ENCODE measurements around the gene OR2T3. TPM values are rescaled to one million over a fixed set of nuclear protein-coding genes. Genes with fewer than 3 reads are reported as not detected.
"Not testable (repeated sequence)": the region's sequence is repeated elsewhere in the genome, so short reads cannot be mapped to it uniquely, and the experiment has no call there.

OR2T3 gene, protein sequence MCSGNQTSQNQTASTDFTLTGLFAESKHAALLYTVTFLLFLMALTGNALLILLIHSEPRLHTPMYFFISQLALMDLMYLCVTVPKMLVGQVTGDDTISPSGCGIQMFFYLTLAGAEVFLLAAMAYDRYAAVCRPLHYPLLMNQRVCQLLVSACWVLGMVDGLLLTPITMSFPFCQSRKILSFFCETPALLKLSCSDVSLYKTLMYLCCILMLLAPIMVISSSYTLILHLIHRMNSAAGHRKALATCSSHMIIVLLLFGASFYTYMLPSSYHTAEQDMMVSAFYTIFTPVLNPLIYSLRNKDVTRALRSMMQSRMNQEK
- total RNA-seq (2021) = not detected in 2 replicates
- Bru-seq, nascent RNA = not detected
- not detected for BruChase-seq, experiment 1, labeled RNA remaining after a 2-hour chase
- BruChase-seq, experiment 2, labeled RNA remaining after a 6-hour chase = not detected
- long read RNA-seq = 0 reads

- H3K4me3 ChIP-seq (ENCODE audit: low read depth, low read length, poor library complexity, severe bottlenecking); BruUV-seq (replicated peaks); intact Hi-C loops (cut with micrococcal nuclease; ENCODE audit: unreplicated experiment); H3K4me1 ChIP-seq (ENCODE audit: insufficient read depth, low read length, poor library complexity, severe bottlenecking); DNase-seq (ENCODE audit: low spot score); H3K27ac ChIP-seq (ENCODE audit: low read depth, low read length, poor library complexity, severe bottlenecking); H3K9me3 ChIP-seq (ENCODE audit: low read depth, low read length, poor library complexity, severe bottlenecking); POLR2A ChIA-PET (ENCODE audit: low non-redundant PET); H3K36me3 ChIP-seq (ENCODE audit: insufficient read depth, low read length, poor library complexity, severe bottlenecking); CTCF ChIA-PET: not testable (repeated sequence)
- H3K27me3 ChIP-seq (replicated peaks; ENCODE audit: insufficient read depth, low read depth, low read length, poor library complexity) = peaks cover 13% of the 10 kb centered on the region
Measured at GRCh38 chr1:248473051-248473450, at the start of gene OR2T3. Gene OR2T3, plus strand, starts transcription at chr1:248473351. Its CDS starts 0 bp downstream, at chr1:248473351.

DNA sequence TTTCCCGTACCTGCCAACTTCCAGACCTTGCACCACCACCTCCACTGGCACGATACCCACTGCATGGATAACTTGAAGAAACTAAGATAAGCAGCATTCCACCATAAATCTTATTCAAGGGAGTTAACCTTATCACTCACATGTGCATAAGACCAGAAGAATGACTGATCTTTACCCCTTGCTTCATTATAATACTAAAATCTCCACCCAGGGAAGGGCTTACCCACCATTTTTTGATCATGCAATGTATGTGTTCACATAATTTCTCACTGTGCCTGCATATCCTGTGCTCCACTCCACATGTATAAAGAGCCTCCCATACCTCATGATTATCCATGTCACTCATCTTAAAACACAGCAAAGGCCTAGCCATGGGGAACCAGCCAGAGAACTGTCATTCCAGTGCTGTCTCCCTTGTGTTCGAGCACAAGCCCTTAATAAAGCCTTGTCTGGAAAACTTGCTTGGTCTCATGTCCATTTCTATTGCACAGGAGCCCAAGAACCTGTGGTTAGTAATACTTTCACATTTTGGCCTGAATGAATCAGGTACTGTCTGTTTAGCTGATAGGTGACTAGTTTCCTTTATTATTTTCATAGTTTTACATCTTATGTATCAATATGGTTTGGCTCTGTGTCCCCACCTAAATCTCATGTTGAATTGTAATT lies 45.5 kb upstream of the OR2T3 start:
- CTCF ChIA-PET; H3K9me3 ChIP-seq (ENCODE audit: low read depth, low read length, poor library complexity, severe bottlenecking); H3K36me3 ChIP-seq (ENCODE audit: insufficient read depth, low read length, poor library complexity, severe bottlenecking); DNase-seq (ENCODE audit: low spot score); BruUV-seq (replicated peaks); H3K4me1 ChIP-seq (ENCODE audit: insufficient read depth, low read length, poor library complexity, severe bottlenecking); H3K27ac ChIP-seq (ENCODE audit: low read depth, low read length, poor library complexity, severe bottlenecking); POLR2A ChIA-PET (ENCODE audit: low non-redundant PET); H3K27me3 ChIP-seq (replicated peaks; ENCODE audit: insufficient read depth, low read depth, low read length, poor library complexity); H3K4me3 ChIP-seq (ENCODE audit: low read depth, low read length, poor library complexity, severe bottlenecking); intact Hi-C loops (cut with micrococcal nuclease; ENCODE audit: unreplicated experiment): not testable (repeated sequence)

DNA sequence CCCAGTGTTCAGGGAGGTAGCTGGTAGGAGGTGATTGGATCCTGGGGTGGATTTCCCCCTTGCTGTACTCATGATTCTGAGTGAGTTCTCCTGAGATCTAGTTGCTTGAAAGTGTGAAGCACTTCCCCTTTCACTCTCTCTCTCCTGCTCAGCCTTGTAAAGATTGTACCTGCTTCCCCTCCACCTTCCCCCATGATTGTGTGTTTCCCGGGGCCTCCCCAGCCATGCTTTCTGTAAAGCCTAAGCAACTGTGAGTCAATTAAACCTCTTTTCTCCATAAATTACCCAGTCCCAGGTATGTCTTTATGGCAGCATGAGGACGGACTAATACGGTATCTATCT lies 45.0 kb upstream of the OR2T3 start:
- POLR2A ChIA-PET (ENCODE audit: low non-redundant PET) = not testable (repeated sequence)

DNA sequence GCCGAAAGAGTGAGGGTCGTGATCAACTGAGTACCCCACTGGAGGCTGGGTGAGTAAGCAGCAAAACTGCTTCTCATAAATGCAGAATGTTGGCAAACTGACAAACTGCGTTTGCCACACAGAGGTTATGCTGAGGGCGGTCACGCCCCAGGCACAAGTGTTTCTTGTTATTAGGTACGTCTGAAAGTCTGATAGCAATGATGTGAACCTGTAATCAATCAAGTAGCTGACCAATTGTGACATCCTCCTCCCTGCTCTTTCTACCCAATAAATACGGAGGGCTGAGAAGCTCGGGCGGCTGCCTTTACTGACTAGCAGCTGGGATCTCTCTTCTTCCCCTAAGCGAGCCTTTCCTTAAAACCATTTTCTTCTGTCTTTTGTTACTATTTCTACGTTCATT lies 41.5 kb upstream of the OR2T3 start:
- H3K36me3 ChIP-seq (ENCODE audit: insufficient read depth, low read length, poor library complexity, severe bottlenecking); H3K9me3 ChIP-seq (ENCODE audit: low read depth, low read length, poor library complexity, severe bottlenecking); BruUV-seq (replicated peaks); DNase-seq (ENCODE audit: low spot score); intact Hi-C loops (cut with micrococcal nuclease; ENCODE audit: unreplicated experiment); H3K4me3 ChIP-seq (ENCODE audit: low read depth, low read length, poor library complexity, severe bottlenecking); H3K27ac ChIP-seq (ENCODE audit: low read depth, low read length, poor library complexity, severe bottlenecking); CTCF ChIA-PET; POLR2A ChIA-PET (ENCODE audit: low non-redundant PET); H3K27me3 ChIP-seq (replicated peaks; ENCODE audit: insufficient read depth, low read depth, low read length, poor library complexity); H3K4me1 ChIP-seq (ENCODE audit: insufficient read depth, low read length, poor library complexity, severe bottlenecking): not testable (repeated sequence)

More for the DNA sequence above, 45.0 kb upstream of the OR2T3 start:
- H3K27me3 ChIP-seq (replicated peaks; ENCODE audit: insufficient read depth, low read depth, low read length, poor library complexity); DNase-seq (ENCODE audit: low spot score); H3K9me3 ChIP-seq (ENCODE audit: low read depth, low read length, poor library complexity, severe bottlenecking); CTCF ChIA-PET; H3K4me3 ChIP-seq (ENCODE audit: low read depth, low read length, poor library complexity, severe bottlenecking); intact Hi-C loops (cut with micrococcal nuclease; ENCODE audit: unreplicated experiment); BruUV-seq (replicated peaks); H3K36me3 ChIP-seq (ENCODE audit: insufficient read depth, low read length, poor library complexity, severe bottlenecking); H3K27ac ChIP-seq (ENCODE audit: low read depth, low read length, poor library complexity, severe bottlenecking); H3K4me1 ChIP-seq (ENCODE audit: insufficient read depth, low read length, poor library complexity, severe bottlenecking): not testable (repeated sequence)

GRCh38 chr1:248432201-248432600 lies 41.0 kb upstream of the OR2T3 start:
- CTCF ChIA-PET; H3K9me3 ChIP-seq (ENCODE audit: low read depth, low read length, poor library complexity, severe bottlenecking): not testable (repeated sequence)

GRCh38 chr1:248433811-248434415 lies 39.2 kb upstream of the OR2T3 start:
- DNase-seq (ENCODE audit: low spot score); H3K27ac ChIP-seq (ENCODE audit: low read depth, low read length, poor library complexity, severe bottlenecking); H3K27me3 ChIP-seq (replicated peaks; ENCODE audit: insufficient read depth, low read depth, low read length, poor library complexity); POLR2A ChIA-PET (ENCODE audit: low non-redundant PET); H3K36me3 ChIP-seq (ENCODE audit: insufficient read depth, low read length, poor library complexity, severe bottlenecking); CTCF ChIA-PET; H3K4me3 ChIP-seq (ENCODE audit: low read depth, low read length, poor library complexity, severe bottlenecking); H3K4me1 ChIP-seq (ENCODE audit: insufficient read depth, low read length, poor library complexity, severe bottlenecking); BruUV-seq (replicated peaks); intact Hi-C loops (cut with micrococcal nuclease; ENCODE audit: unreplicated experiment); H3K9me3 ChIP-seq (ENCODE audit: low read depth, low read length, poor library complexity, severe bottlenecking): not testable (repeated sequence)

More at GRCh38 chr1:248432201-248432600, 41.0 kb upstream of the OR2T3 start:
- H3K27ac ChIP-seq (ENCODE audit: low read depth, low read length, poor library complexity, severe bottlenecking); H3K36me3 ChIP-seq (ENCODE audit: insufficient read depth, low read length, poor library complexity, severe bottlenecking); intact Hi-C loops (cut with micrococcal nuclease; ENCODE audit: unreplicated experiment); POLR2A ChIA-PET (ENCODE audit: low non-redundant PET); DNase-seq (ENCODE audit: low spot score); BruUV-seq (replicated peaks); H3K27me3 ChIP-seq (replicated peaks; ENCODE audit: insufficient read depth, low read depth, low read length, poor library complexity); H3K4me1 ChIP-seq (ENCODE audit: insufficient read depth, low read length, poor library complexity, severe bottlenecking); H3K4me3 ChIP-seq (ENCODE audit: low read depth, low read length, poor library complexity, severe bottlenecking): not testable (repeated sequence)

DNA sequence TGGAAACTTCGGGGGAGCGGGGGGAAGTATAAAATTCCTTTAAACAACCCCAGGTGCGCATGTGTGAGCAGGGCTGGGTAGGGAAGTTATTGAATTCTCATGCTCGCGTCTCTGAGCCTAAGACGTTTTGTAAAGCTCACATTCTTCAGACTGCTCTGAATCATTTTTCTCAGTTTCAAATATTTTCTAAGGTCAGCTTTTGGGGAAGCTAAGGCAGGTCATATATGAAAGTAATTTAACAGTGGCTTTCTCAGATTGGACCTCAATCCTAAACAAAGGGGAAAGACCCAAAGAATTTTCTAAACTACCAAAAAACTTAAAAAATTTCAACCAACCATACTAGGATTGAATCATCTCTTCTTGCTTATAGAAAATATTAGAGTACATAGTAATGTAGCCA lies 38.2 kb upstream of the OR2T3 start:
- H3K4me3 ChIP-seq (ENCODE audit: low read depth, low read length, poor library complexity, severe bottlenecking); intact Hi-C loops (cut with micrococcal nuclease; ENCODE audit: unreplicated experiment); H3K36me3 ChIP-seq (ENCODE audit: insufficient read depth, low read length, poor library complexity, severe bottlenecking); H3K4me1 ChIP-seq (ENCODE audit: insufficient read depth, low read length, poor library complexity, severe bottlenecking); DNase-seq (ENCODE audit: low spot score); BruUV-seq (replicated peaks); H3K27me3 ChIP-seq (replicated peaks; ENCODE audit: insufficient read depth, low read depth, low read length, poor library complexity); POLR2A ChIA-PET (ENCODE audit: low non-redundant PET); H3K9me3 ChIP-seq (ENCODE audit: low read depth, low read length, poor library complexity, severe bottlenecking); CTCF ChIA-PET; H3K27ac ChIP-seq (ENCODE audit: low read depth, low read length, poor library complexity, severe bottlenecking): not testable (repeated sequence)
